GM21619 (cell line): ENCODE data around the gene PRKCH.
"Not testable (repeated sequence)": the region's sequence is repeated elsewhere in the genome, so short reads cannot be mapped to it uniquely, and the experiment has no call there.

Source experiments
- ATAC-seq: cut with Tn5 transposase; IDR thresholded peaks from one replicate; pipeline ENCODE4 v1.9.1; 2021; ENCODE audit not compliant: unreplicated experiment

The PRKCH gene

DNA sequence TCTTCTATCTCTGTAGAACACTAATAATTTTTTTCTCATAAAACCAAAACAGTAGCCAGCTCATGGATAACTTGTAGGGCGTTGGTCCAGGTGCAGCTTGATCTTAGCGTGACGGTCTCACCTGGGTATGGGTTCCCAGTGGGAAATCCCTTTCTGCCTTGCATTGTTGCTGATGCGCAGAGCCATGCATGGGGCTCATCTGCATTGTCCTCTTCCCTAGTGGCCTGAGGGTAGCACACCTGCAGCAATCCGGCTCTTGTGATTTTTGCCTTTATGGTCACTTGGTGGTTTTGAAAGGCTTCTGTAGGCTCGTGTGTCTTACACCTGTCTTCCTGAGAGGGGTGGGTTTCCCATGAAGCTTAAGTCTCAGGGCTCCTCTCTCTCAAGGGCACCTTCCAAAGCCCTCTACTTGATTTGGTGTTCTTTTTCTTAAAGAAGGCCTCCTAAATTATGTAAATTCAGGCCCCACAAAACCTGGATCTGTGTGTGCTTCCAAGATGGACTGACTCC lies 130.6 kb downstream of the PRKCH start:
- no peak for ATAC-seq

- ATAC-seq: no peak
Observed at GRCh38 chr14:61452452-61452851, 131.1 kb downstream of the PRKCH start.

DNA sequence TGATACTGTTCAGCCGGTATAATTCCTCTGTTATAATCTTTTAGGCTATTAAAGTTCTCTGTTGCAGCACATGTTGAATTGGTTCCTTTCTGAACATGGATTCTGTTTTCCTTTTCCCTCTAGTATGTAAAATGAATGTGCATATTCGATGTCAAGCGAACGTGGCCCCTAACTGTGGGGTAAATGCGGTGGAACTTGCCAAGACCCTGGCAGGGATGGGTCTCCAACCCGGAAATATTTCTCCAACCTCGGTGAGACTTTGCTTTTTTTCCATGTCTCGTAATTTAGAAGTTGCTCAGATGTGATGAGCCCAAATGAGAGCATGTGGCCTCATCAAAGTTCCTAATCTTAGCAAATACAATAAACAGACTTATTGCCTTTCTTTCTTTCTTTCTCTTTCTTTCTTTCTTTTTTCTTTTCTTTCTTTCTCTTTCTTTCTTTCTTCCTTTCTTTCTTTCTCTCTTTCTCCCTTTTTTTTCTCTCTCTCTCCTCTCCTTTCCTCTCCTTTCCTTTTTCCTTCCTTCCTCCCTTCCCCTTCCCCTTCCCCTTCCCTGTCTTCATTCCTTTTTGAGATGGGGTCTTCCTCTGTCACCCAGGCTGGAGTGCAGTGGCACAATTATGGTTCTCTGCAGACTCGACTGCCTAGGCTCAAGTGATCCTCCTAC lies 131.9 kb downstream of the PRKCH start:
- no peak for ATAC-seq

DNA sequence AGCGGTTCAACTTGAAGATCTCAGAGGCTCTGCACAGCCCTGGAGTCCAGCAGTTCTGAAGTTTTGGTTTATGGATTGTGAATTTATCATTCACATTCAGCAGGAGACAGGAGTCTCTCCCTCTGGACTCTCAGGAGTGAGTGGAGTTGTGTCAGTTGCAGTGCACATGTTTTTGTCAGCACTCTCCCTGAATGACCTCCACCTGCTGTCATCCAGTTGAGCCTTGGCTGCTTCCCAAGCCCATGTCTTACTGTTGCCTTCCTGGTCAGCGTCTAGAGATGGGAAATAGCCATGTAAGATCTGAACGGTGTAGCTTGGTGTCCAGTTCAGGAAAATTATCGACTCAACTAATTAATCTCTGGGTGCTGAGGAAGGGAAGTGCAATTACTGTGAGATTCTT lies 133.2 kb downstream of the PRKCH start:
- no peak for ATAC-seq

DNA sequence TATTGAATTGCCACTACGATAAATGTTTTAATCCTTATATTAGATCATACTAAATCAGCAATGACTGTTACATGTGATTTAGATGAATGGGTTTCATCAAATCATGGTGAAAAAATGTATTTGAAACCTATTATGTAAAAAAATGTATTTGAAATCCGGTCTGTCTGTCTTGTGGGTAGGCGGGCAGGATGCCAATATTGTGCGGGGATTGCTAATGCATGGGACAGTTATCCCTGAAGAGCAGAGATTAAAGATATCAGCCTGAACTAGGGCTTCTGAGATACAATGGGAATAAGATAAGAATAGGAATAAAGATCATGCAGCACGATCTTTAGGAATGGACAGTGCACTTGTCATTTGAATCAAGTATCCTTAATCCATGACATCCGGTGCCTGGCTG lies 134.0 kb downstream of the PRKCH start:
- no peak for ATAC-seq

DNA sequence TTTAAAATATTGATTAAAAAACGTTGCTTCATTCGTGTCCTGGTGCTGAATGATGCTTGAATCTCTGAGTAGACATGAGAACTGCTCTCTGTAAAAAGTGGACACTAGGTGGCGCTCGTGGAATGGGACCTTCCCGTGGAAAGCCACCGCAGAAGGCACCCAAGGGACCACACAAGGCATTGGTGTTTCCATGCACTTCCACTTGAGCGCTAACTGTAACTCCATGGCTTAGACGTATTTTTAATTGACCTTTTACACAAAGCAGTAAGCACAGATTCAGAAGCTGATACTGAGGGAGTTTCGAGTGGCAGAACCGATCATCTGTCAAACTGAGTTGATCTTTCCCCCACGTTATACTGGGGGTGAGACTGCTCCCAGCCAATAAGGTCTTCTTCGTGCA lies 135.3 kb downstream of the PRKCH start:
- ATAC-seq: peak; percentile 81

DNA sequence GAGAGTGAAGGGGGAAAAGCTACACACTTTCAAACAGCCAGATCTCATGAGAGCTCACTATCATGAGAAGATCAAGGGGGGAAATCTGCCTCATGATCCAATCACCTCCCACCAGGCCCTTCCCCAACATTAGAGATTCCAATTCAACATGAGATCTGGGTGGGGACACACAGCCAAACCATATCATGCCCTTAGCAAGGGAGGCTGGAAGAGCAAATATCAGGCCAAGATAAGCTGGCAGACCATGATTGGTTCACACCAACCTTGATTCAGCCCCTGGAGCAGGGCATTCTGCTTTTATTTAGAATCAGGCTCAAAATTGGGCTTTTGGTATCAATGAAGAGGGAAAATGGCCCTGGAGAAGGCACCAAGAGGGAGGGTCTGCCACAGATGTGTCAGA lies 137.4 kb downstream of the PRKCH start:
- ATAC-seq: no peak

GRCh38 chr14:61459229-61459628 lies 137.8 kb downstream of the PRKCH start:
- ATAC-seq: no peak

DNA sequence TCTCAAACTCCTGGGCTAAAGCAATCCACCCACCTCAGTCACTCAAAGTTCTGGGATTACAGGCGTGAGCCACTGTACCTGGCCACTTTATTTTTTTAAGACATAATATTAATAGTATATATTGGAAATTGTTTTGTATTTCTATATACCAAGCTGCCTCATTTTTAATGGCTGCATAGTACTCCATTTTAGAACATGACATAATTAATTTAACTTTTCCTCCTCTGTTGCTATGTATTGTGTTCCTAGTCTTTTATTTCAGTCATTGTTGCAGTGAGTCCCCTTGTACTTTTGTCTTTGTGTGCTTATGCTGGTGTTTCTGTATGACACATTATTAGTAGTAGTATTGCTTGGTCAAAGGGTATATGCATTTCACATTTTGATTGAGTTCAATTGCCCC lies 138.7 kb downstream of the PRKCH start:
- no peak for ATAC-seq

DNA sequence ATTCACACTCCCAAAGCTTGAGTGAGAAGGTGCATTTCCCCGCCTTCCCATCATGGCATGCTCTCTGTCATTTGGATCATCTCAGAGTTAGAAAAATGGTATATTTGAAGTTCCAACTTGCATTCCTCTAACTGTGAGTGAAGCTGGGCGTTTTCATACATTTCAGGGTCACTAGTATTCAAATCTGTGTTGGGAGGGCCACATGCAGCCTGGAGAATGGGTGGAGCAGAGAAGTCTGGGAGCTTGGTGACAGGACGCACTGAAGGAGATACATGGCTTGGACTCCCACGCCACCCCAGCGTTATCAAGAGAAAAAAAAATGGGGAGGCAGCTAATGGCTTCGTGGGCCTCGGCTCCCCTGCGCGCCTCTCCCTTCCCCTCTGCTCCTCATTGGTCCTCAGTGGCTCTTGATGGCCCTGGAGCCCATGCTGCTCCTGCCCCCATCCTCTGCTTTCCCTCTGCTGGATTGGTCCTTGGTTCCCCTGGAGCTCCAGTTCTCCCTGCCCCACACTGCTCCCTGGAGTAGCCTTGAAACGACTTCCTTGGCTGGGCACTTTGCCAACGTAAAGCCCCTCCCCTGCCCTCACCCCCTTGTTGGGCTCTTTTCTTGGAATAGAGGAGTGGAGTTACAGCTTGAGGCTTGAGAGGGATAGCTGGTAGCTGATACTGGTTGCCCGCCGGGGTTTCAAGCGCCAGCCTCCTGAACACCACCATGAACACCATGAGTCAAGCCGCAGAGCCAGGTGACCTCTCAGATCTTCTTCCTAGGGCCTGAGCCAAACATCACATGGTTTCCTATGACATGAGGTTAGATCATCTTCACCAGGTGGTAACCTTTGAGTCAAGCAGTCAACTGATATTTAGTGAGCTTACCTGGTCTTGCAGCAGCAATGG lies 139.6 kb downstream of the PRKCH start:
- no peak for ATAC-seq

DNA sequence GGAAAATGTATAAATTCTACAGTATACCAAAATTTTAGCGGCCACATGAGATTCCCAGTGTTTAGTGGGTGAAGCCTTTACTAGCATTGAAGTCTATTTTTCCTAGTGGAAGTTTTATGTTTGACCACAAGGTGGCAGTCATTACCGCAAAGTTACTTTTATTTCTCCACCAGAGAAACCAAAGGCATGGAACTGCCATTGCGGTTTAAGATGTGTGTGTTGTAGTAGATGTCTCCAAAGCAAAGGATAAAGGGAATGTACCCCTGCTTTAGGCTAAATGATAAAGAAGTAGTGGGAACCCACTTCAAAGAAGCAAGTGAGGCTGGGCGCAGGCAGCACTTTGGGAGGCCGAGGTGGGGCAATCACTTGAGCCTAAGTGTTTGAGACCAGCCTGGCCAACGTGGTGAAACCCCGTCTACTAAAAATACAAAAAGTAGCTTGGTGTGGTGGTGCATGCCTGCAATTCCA lies 140.5 kb downstream of the PRKCH start:
- ATAC-seq: peak; percentile 52

DNA sequence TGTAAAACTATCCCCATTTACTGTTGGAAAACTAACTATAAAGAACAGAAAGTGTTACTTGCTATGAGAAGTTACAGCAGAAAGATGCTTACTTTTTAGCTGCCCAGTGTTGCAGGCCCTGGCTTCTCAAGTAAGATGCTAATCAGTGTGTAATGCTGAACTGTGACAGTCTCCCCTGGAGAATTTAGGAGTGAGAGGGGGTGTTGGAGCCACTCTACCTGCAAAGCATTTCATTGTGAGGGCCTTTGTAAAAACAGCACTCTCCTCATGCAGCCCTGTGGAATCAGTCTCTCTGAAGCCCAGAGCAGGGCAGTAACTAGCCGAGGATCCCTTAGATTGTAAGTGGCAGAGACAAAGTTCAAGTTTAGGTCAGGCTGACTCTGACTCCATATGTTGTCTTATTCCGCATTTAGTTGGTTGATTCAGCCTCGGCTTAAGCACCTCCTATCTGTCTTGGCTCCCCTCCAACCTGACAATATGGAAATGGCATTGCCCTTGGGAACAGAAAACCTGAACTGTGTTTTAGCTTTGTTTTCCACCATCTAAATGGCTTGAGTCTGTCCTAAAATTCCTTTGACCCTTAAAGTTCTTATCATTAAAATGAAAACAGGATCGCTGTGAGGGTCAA lies 141.3 kb downstream of the PRKCH start:
- no peak for ATAC-seq

DNA sequence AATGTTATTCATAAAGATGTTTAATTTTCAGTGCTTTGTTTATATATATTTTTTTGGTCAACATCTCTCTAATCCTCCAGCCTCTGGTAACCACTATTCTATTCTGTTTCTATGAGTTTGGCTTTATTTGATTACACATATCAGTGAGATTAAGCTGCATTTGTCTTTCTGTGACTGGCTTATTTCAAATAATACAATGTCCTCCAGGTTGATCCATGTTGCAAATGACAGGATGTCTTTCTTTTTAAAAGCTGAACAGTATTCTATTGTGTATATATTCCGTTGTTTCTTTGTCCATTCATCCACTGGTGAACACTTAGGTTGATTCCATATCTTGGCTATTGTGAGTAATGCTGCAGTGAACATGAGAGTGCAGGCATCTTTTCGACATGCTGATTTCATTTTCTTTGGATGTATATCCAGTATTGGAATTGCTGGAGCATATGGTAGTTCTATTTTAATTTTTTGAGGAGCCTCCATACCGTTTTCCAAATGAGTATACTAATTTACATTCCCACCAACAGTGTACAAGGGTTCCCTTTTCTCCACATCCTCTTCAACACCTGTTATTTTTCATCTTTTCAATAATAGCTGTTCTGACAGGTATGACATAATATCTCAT lies 142.4 kb downstream of the PRKCH start:
- ATAC-seq: no peak

DNA sequence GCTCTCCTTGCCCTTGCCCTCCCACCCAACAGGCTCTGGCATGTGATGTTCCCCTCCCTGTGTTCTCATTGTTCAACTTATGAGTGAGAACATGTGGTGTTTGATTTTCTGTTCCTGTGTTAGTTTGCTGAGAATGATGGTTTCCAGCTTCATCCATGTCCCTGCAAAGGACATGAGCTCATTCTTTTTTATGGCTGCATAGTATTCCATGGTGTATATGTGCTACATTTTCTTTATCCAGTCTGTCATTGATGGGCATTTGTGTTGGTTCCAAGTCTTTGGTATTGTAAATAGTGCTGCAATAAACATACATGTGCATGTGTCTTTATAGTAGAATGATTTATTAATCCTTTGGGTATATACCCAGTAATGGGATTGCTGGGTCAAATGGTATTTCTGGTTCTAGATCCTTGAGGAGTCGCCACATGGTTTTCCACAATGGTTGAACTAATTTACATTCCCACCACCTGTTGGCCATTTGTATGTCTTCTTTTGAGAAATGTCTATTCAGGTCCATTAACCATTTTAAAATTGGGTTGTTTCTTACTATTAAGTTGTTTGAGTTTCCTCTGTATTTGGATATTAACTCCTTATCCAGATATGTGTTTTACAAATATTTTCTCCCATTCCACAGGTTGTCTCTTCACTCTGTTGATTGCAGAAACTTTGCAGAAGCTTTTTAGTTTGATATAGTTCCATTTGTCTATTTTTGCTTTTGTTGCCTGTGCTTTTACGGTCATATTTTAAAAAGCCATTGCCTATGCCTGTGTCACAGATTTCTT lies 143.4 kb downstream of the PRKCH start:
- not testable (repeated sequence) for ATAC-seq

- ATAC-seq: no peak
Observed at GRCh38 chr14:61466249-61466904, 145.0 kb downstream of the PRKCH start.

- no peak for ATAC-seq
Observed at GRCh38 chr14:61466905-61467280, 145.5 kb downstream of the PRKCH start.

GRCh38 chr14:61467296-61467695 lies 145.9 kb downstream of the PRKCH start:
- ATAC-seq: no peak

DNA sequence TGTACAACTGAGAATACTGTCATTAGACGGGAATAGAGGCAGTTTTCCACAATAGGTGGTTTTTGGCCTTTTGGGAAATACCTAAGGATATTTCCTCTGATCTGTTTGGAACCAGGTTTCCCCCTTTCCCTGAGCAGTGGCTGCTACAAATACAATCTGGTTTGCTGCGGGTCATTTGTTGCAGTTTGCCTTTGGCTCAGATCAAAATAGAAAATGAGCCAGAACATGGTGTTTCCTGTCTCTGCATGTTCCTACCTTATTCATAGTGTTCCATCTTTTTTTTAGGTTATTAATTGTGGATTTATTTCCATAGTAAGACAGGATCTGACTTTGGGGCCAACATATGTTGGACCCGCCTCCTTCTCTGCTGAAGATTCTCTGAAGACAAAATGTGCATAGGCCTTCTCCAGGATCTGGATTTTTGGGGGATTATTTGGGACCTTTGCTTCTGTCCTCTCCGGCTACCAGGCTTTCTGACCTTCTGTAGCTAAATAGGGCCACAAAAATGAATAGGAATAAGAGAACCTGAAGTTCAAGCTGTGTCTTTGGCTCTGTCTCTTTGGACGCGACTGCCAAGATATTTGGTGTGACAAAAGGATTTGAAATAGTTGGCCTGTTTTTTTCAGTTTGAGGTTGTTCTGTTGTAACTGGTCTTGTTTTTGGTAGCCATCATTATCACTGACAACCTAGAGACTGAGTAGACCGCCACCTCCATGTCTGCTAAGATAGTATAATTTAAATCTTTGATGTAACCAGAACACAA lies 146.9 kb downstream of the PRKCH start:
- no peak for ATAC-seq

DNA sequence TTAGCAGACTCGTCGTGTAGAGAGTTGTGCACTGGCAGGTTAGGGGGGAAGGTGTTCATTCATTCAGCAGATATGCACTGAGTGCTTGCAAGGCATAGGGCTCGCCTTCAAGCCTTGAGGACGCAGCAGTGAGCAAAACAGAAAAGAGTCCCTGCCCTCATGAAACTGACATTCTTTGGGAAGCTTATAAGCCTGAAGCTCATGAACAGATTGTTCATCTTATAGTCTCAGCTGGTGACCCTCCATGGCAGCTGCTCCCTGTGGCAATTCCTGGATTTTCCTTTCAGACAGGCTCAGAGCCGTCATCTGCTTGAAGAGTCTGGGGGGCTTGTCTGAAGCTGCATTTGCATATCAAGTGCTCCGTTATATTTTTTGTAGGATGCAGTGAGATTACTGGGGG lies 148.4 kb downstream of the PRKCH start:
- no peak for ATAC-seq
